Mesenchymal stem cell (in vitro differentiated cells and primary cell): ENCODE data around the gene RIN3.

ENCODE experiments used
- DNase-seq: peaks from one replicate; pipeline ENCODE4 v3.0.0-alpha.2; 2013
- H2AFZ ChIP-seq: one replicate; pipeline ENCODE4 v1.6.1; 2013; ENCODE audit warnings: low read depth, mild to moderate bottlenecking, control low read depth, inconsistent platforms, low read length, moderate library complexity
- H2AK5ac ChIP-seq: 2 replicates; pipeline ENCODE4 v1.6.1; 2013; ENCODE audit warnings: low read length, moderate library complexity, mild to moderate bottlenecking, inconsistent platforms; ENCODE audit not compliant: severe bottlenecking
- H2BK120ac ChIP-seq: one replicate; pipeline ENCODE4 v1.6.1; 2013; ENCODE audit warnings: low read depth, mild to moderate bottlenecking, inconsistent platforms, low read length, moderate library complexity
- H2BK12ac ChIP-seq, 2 experiments: one replicate each; pipeline ENCODE4 v1.6.1; 2013; ENCODE audit warnings: inconsistent platforms in 2 of 2, low read length in 2 of 2, mild to moderate bottlenecking in 2 of 2, moderate library complexity in 2 of 2, control low read depth in 1 of 2
- H2BK15ac ChIP-seq: one replicate; pipeline ENCODE4 v1.6.1; 2013; ENCODE audit warnings: mild to moderate bottlenecking, low read depth, inconsistent platforms; ENCODE audit not compliant: poor library complexity, severe bottlenecking
- H2BK5ac ChIP-seq: 2 replicates; pipeline ENCODE4 v1.6.1; 2013; ENCODE audit warnings: low read depth, mild to moderate bottlenecking, low read length, control low read depth, inconsistent platforms; ENCODE audit not compliant: poor library complexity, severe bottlenecking
- H3K14ac ChIP-seq, 2 experiments: one replicate each; pipeline ENCODE4 v1.6.1; 2013; ENCODE audit warnings: inconsistent platforms in 2 of 2, low read length in 2 of 2, control low read depth in 1 of 2, mild to moderate bottlenecking in 1 of 2, moderate library complexity in 1 of 2
- H3K18ac ChIP-seq, 2 experiments: one replicate each; pipeline ENCODE4 v1.6.1; 2013; ENCODE audit warnings: inconsistent platforms in 2 of 2, low read length in 2 of 2, control low read depth in 1 of 2, low read depth in 1 of 2, mild to moderate bottlenecking in 1 of 2
- H3K23ac ChIP-seq, 2 experiments: one replicate each; pipeline ENCODE4 v1.6.1; 2013; ENCODE audit warnings: inconsistent platforms in 2 of 2, low read length in 2 of 2, mild to moderate bottlenecking in 2 of 2, moderate library complexity in 2 of 2, control low read depth in 1 of 2
- H3K27ac ChIP-seq: 2 replicates; pipeline ENCODE4 v1.5.1; 2013; ENCODE audit warnings: mild to moderate bottlenecking, moderate library complexity, low read length, control low read depth, inconsistent platforms; ENCODE audit not compliant: poor library complexity, severe bottlenecking
- H3K27me3 ChIP-seq, 2 experiments: 2 replicates each; pipeline versions ENCODE4 v1.6.1 to v1.7.0; 2013; ENCODE audit warnings: low read length in 2 of 2, mild to moderate bottlenecking in 2 of 2, moderate library complexity in 2 of 2, control low read depth in 1 of 2, inconsistent platforms in 1 of 2; ENCODE audit not compliant: control insufficient read depth in 1 of 2, insufficient read depth in 1 of 2
- H3K36me3 ChIP-seq, 2 experiments: 2 replicates each; pipeline versions ENCODE4 v1.6.1 to v1.7.0; 2013; ENCODE audit warnings: low read length in 2 of 2, control low read depth in 1 of 2, inconsistent platforms in 1 of 2, low read depth in 1 of 2, mild to moderate bottlenecking in 1 of 2; ENCODE audit not compliant: insufficient read depth in 2 of 2, control insufficient read depth in 1 of 2
- H3K4ac ChIP-seq, 2 experiments: one replicate each; pipeline ENCODE4 v1.6.1; 2013; ENCODE audit warnings: inconsistent platforms in 2 of 2, low read length in 2 of 2, mild to moderate bottlenecking in 2 of 2, moderate library complexity in 2 of 2, control low read depth in 1 of 2, low read depth in 1 of 2
- H3K4me1 ChIP-seq: 2 replicates; pipeline ENCODE4 v1.6.1; 2013; ENCODE audit warnings: low read depth, low read length, control low read depth; ENCODE audit not compliant: control insufficient read depth, insufficient read depth
- H3K4me2 ChIP-seq: 2 replicates; pipeline ENCODE4 v1.6.1; 2013; ENCODE audit warnings: low read length, mild to moderate bottlenecking, inconsistent platforms; ENCODE audit not compliant: poor library complexity, severe bottlenecking
- H3K4me3 ChIP-seq, 2 experiments: 2 replicates each; pipeline versions ENCODE4 v1.5.1 to v1.7.0; 2013; ENCODE audit warnings: low read length in 2 of 2, mild to moderate bottlenecking in 2 of 2, control low read depth in 1 of 2, low read depth in 1 of 2; ENCODE audit not compliant: insufficient read depth in 1 of 2
- H3K79me1 ChIP-seq: replicated peaks from 2 replicates; pipeline ENCODE4 v1.6.1; 2013; ENCODE audit warnings: mild to moderate bottlenecking, control low read depth, low read length, inconsistent platforms; ENCODE audit not compliant: poor library complexity, severe bottlenecking
- H3K9ac ChIP-seq: 2 replicates; pipeline ENCODE4 v1.7.0; 2013; ENCODE audit warnings: mild to moderate bottlenecking, low read length, moderate library complexity
- H3K9me3 ChIP-seq: 2 replicates; pipeline ENCODE4 v1.7.0; 2013; ENCODE audit warnings: mild to moderate bottlenecking, low read length; ENCODE audit not compliant: control insufficient read depth
- H4K8ac ChIP-seq: one replicate; pipeline ENCODE4 v1.6.1; 2013; ENCODE audit warnings: inconsistent platforms, mild to moderate bottlenecking, low read length, moderate library complexity
- H4K91ac ChIP-seq: one replicate; pipeline ENCODE4 v1.6.1; 2013; ENCODE audit warnings: mild to moderate bottlenecking, low read length, inconsistent platforms
- WGBS: methylation state at CpG from one replicate; pipeline ENCODE4 v1.1.7; 2013; ENCODE audit warnings: mixed read lengths; 5-methylcytosine and 5-hydroxymethylcytosine counted together

Gene RIN3

DNA sequence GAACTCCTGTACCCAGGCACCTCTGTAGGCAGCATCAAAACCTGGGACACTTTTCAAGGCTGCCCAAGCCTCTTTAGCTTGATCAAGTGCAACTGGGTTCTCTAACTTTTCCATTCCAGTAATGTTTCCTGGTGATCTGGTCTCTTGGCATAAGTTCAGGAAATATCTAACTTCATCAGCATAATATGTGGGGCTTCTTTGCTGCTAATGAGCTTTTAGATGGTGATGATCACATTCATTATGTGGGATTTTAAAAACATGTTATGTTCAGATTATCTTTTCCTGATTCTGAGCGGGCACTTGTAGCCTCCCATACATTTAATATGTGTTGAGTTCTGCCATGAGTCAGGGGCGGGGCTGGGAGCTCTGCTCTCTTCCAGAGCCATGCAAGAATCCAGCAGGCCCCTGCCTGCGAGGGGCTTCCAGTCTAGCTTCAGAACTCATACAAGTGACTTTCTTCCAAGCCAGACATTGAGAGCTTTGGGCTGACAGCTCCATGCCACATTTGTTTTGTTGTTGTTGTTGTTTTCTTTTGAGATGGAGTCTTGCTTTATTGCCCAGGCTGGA lies 39.5 kb upstream of the RIN3 start:
- Histone ChIP-seq H2AFZ (no peak overlapping the region), H2AK5ac (peak overlapping the region; percentile 15), H3K79me1 (no peaks in the 10 kb centered on the region), H4K8ac (peak overlapping the region; percentile 64), H3K36me3 (no peaks in the 10 kb centered on the region), H3K27me3 (no peaks in the 10 kb centered on the region), H2BK120ac (no peak overlapping the region), H2BK15ac (no peak overlapping the region), H3K9me3 (no peaks in the 10 kb centered on the region), H2BK12ac (peak overlapping the region in 1 of 2 experiments; percentile 64), H3K4me2 (no peak overlapping the region), H3K23ac (no peak overlapping the region), H3K9ac (peak overlapping the region; percentile 54), H4K91ac (no peak overlapping the region), H3K18ac (peak overlapping the region; percentile 43 to 46), H3K14ac (no peak overlapping the region), H3K4me3 (peak overlapping the region in 1 of 2 experiments; percentile 38), H2BK5ac (no peak overlapping the region), H3K4me1 (peaks cover 10% of the 10 kb centered on the region), H3K27ac (no peak overlapping the region), H3K4ac (no peak overlapping the region)
- WGBS: 92% methylated on average over 3 of the region's 3 CpGs
- no peak for DNase-seq

DNA sequence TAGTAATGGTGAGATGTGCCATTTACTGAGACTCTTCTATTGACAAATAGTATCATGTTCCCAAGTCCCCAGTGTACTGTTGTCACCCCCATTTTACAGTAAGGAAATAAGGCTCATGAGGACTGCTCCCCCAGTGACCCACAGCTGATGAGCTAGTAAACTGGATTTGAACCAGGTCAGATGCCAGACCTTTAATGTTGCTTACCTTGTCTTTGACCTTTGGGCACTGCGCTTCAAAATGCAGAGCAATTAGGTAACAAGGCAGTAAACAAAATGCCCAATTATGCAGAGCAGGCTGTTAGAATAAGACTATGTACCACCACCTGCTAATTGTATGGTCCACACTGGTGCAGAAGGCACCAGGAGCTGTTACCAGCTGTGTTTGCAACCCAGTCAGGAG lies 38.5 kb upstream of the RIN3 start:
- Histone ChIP-seq H3K79me1 (no peaks in the 10 kb centered on the region), H2BK12ac (peak overlapping the region; percentile 46 to 66), H2AFZ (no peak overlapping the region), H4K91ac (no peak overlapping the region), H3K4ac (no peak overlapping the region), H3K4me3 (no peak overlapping the region), H3K27me3 (no peaks in the 10 kb centered on the region), H3K9ac (no peak overlapping the region), H3K27ac (no peak overlapping the region), H3K23ac (no peak overlapping the region), H2AK5ac (no peak overlapping the region), H3K36me3 (no peaks in the 10 kb centered on the region), H3K4me2 (no peak overlapping the region), H2BK120ac (no peak overlapping the region), H3K4me1 (peaks cover 10% of the 10 kb centered on the region), H2BK15ac (no peak overlapping the region), H3K18ac (no peak overlapping the region), H4K8ac (no peak overlapping the region), H3K14ac (no peak overlapping the region), H2BK5ac (no peak overlapping the region), H3K9me3 (no peaks in the 10 kb centered on the region)
- DNase-seq: no peak
- 100% methylated on average over 1 of the region's 1 CpG for WGBS

DNA sequence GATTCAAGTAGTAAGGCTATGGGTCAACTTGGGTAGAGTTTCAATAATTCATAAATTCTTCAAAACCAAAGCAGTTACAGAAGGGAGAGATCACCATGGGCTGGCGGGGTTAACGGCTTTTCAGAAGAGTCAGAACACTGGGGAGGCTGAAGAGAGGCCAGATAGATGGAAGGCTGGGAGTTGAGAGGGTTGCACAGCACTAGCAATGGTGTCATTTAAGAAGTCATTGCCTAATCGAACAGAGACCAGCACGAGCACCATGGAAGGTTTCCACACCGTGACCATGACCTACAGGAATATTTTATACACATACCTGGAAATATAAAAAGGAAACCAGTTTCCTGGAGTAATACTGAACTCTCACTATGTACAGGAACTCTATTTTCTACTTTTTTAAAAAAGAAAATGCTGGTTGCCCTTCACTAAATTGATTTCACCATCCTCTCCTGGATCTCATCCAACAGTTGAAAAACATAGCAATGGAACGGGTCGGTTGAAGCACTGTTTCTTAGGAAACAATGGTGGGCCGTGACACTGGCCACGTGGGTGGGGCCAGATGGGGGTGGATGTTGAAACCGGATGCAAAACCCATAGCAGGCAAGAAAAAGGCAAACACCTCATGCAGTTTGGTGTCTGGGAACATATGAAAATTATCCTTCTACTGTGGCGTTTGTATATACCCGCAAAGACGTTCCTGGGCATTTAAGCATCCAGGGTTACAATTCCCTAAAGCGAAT lies 38.0 kb upstream of the RIN3 start:
- Histone ChIP-seq H3K4me3 (no peak overlapping the region), H3K9me3 (no peaks in the 10 kb centered on the region), H2AK5ac (no peak overlapping the region), H2AFZ (no peak overlapping the region), H2BK15ac (no peak overlapping the region), H3K9ac (peak overlapping the region; percentile 35), H3K27ac (no peak overlapping the region), H3K36me3 (no peaks in the 10 kb centered on the region), H3K79me1 (no peaks in the 10 kb centered on the region), H2BK12ac (peak overlapping the region in 1 of 2 experiments; percentile 71), H3K4me2 (no peak overlapping the region), H3K27me3 (no peaks in the 10 kb centered on the region), H4K8ac (no peak overlapping the region), H2BK5ac (no peak overlapping the region), H3K4me1 (peaks cover 10% of the 10 kb centered on the region), H3K18ac (no peak overlapping the region), H3K14ac (no peak overlapping the region), H3K4ac (peak overlapping the region in 1 of 2 experiments; percentile 4), H2BK120ac (no peak overlapping the region), H3K23ac (no peak overlapping the region), H4K91ac (no peak overlapping the region)
- 93% methylated on average over 13 of the region's 14 CpGs for WGBS
- DNase-seq: no peak

DNA sequence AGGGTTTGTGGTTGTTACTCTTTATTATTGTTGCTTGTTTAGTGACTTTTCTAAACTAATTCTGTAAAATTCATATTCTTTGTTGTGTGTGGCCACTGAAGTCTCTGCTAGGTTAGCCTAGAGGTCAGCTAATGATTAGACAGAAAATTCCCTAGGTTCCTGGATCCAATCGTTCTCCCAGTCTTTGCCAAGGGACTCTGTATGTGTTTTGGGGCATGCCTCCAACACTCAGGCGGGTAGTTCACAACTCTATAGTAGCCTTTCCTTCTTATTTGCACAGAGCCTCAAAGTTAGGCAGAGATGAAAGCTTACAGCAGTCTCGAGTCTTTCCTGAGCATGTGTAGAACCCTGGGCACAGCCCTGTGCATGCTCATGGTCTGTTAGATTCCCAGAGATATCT lies 32.7 kb upstream of the RIN3 start:
- no peak overlapping the region for H4K8ac ChIP-seq
- H2BK120ac ChIP-seq: no peak overlapping the region
- no peaks in the 10 kb centered on the region for H3K79me1 ChIP-seq
- no peak overlapping the region for H3K9ac ChIP-seq
- no peak overlapping the region for H3K4me3 ChIP-seq
- DNase-seq: no peak
- peaks cover 5% of the 10 kb centered on the region for H3K4me1 ChIP-seq
- no peak overlapping the region for H2AK5ac ChIP-seq
- no peaks in the 10 kb centered on the region for H3K9me3 ChIP-seq
- no peak overlapping the region for H3K18ac ChIP-seq
- H4K91ac ChIP-seq: no peak overlapping the region
- H3K4ac ChIP-seq: no peak overlapping the region
- no peak overlapping the region for H3K14ac ChIP-seq
- no peak overlapping the region for H2BK15ac ChIP-seq
- H3K27ac ChIP-seq: no peak overlapping the region
- no peak overlapping the region for H2AFZ ChIP-seq
- H3K36me3 ChIP-seq: no peaks in the 10 kb centered on the region
- H3K23ac ChIP-seq: no peak overlapping the region
- no peak overlapping the region for H2BK12ac ChIP-seq
- no peak overlapping the region for H3K4me2 ChIP-seq
- 86% methylated on average over 3 of the region's 3 CpGs for WGBS
- peaks cover 0 to 20% of the 10 kb centered on the region in 2 experiments for H3K27me3 ChIP-seq
- no peak overlapping the region for H2BK5ac ChIP-seq
